ENCODE measurements around the gene RAB10.
"Not testable (repeated sequence)": the region's sequence is repeated elsewhere in the genome, so short reads cannot be mapped to it uniquely, and the experiment has no call there.

RAB10 gene

DNA sequence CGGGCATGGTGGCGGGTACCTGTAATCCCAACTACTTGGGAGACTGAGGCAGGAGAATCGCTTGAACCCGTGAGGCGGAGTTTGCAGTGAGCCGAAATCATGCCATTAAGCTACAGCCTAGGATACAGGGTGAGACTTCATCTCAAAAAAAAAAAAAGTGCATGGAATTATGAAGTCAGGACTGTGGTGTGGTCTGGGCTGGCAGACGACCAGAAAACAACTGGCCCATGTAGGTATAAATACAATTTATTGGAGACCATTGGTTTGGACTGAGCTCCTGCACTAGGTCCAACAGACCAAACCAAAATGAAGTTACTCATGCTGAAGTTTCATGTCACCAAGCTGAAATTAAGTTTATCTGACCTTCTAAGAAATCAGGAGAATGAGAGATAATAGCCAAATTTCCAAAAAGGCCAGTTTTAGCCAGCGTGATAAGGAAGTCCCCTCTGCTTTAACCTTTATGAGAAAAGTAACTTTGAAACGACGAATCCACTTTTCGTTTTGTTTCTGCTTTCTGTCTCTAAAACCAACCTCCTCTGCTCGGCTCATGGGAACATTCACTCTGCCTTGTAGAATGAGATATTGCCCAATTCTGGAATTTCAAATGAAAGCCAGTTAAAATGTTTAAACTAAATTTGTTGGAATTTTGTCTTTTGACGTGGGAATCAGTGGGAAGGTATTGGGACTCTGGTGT, 17.7 kb upstream of the RAB10 start:
- DNase-seq (ENCODE audit: low read depth), result no peak

DNA sequence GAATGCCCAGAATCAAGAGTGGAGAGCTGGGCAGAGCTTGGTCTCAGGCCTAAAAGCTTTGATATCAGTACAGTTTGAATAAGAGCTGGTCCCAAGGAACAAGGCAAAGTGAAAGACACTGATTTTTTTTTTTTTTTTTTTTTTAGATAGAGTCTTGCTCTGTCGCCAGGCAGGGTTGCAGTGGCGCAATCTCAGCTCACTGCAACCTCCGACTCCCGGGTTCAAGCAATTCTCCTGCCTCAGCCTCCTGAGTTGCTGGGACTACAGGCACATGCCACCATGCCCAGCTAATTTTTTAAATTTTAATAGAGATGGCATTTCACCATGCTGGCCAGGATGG, 17.2 kb upstream of the RAB10 start:
- DNase-seq (ENCODE audit: low read depth), result not testable (repeated sequence)

DNA sequence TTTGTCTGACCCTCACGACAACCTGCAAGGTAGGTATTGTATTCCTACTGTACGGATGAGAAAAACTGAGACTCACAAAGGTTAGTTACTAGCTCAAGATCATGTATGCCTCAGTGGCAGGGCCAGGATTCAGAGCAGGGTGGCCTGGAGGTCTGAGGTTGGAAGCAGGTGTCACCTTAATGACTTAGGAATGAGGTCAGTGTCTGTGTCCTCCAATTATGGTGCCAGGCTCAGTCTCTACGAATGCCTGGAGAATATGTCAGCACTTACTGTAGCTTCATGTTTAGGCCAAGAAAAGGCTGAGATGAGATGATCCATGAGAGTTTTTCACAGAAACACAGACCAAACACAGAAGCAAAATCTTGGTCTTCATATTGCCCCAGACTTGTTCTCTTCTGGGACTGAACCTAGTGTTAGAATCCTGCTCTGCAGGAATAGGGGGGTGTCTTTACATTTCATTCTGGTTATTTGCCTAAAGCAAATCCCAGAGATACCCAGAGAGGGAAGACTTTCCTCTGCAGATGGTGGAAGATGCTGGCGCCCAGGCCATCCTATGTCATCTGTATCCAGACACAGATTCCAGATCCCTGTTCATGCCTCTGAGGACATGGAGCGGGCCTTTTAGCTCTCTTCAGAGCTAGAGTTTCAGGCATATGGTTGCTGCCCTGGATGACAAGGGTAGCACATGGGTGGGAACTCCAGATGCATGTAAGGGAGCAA, 16.3 kb upstream of the RAB10 start:
- DNase-seq (ENCODE audit: low read depth), result no peak

DNA sequence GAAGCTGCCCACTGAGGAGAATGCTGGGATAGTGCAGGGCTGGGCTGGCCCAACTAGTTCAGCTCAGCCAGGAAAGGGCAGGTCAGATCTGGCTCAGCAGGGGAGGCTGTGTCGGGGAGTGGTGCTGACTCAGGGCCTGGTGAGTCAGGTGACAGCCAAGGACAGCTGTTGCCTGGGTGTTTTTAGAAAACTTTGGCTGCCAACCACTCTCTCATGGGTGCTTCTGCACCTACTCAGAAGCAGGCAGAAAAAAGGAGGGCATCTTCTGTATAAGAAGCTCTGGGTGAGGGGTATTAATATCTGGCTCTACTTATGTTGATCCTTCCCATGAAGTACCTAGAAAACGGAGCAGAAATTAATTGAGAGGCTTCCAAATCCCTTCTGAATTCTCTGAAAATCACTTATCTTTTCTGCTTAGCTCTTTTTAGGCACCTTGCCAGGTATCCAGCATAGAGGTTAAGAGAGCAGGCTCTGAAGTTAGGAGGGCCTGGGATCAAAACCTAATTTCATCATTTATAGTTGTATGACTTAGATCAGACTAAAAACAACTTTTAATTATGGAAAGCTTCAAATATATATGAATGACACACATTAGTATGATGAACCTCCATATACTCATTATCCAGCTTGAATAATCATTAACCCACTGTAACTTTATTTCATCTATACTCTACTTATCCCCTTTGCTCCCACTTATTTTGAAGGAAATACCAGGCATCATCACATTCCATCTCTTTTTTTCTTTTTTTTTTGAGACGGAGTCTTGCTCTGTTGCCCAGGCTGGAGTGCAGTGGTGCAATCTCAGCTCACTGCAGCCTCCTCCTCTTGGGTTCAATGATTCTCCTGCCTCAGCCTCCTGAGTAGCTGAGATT, 15.5 kb upstream of the RAB10 start:
- no peak for DNase-seq (ENCODE audit: low read depth)

DNA sequence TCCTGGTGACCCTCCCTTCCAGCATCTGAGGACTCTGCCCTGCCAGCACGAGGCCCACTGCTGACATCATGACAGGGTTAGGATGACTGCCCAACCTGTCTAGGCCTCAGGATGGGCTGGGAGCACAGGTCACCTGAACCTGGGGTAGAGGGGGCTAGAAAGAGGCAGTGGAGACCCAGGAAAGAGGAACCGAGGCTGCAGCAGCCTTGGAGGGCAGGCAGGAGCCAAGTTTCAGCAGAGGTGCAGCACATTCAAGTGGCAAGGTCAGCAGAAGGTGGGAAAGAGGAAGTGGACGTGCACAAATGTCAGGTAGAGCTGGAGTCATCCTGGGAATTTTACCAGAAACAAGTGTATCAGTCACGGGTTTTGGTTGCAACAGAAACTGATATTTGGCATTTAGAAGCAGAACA, 13.6 kb upstream of the RAB10 start:
- DNase-seq (ENCODE audit: low read depth), result no peak

DNA sequence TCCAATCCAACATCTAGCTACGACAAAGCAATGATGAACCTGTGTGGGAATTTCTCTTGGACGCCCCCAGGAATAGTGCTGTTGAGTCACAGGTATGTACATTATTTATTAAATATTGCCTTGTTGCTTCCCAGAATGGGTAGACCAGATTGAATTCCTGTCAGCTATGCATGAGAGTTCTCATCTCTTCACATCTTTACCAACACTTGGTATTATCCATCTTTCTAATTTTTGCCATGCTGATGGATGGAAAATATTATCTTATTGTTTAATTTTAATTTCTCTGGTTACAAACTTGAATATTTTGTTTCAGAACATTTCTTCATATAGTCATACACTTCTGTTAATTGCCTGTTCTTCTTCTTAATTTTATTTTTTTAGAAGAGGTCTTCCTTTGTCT, 9.6 kb upstream of the RAB10 start:
- no peak for DNase-seq (ENCODE audit: low read depth)

DNA sequence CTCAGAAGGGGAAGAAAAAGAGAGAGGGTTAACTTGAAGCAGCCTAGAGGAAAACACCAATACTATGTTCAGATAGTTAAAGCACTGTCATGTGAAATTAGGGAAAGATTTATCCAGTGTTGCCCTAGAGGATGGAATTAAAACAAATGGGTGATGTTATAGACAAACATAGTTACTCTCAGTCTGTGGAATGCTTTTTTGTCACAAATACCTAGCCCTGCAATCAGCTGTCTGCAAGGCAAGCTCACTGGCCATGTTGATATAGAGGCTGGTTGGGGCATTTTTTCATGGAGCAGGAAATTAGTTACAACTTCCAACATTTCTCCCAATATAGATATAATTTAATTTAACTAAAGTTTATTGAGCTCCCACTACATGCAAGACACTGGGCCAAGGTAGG, 8.4 kb upstream of the RAB10 start:
- DNase-seq (ENCODE audit: low read depth), result no peak

DNA sequence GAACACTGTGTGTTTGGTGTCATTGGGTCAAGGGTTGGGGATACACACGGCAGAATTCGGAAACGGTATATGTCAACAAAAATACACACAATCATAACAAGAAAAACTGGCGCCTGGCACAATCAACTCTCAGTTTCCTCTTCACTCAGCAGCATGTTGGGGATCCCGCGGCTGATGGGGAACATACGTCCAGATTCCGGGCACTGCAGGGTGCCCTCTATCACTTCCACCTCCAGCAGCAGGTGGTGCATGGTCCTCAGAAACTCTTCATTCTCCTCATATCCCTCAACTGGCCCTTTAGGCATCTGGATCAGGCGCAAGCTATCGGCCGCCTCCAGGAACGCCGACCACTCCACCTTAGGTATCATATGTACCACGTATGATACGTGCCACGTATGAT, 5.8 kb upstream of the RAB10 start:
- not testable (repeated sequence) for DNase-seq (ENCODE audit: low read depth)

DNA sequence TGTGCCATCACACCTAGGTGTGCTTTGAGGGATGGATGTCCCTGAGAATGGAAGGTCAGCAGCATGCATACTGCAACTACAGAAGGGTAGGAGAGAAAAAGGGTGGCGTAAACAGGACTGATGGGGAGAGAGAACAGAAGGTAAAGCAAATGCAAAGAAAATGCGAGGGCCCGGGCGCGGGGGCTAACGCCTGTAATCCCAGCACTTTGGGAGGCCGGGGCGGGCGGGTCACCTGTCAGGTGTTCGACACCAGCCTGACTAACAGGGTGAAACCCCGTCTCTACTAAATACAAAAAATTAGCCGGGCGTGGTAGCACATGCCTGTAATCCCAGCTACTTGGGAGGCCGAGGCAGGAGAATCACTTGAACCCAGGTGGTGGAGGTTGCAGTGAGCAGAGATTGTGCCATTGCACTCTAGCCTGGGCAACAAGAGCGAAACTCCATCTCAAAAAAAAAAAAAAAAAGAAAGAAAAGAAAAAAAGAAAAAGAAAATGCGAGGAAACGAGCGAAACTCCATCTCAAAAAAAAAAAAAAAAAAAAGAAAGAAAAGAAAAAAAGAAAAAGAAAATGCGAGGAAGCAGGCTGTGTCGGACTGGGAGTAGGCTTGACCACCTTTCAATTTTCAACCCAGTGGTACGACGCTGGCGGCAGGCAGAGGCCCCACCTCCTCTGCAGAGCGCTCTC, 1.2 kb upstream of the RAB10 start:
- DNase-seq (ENCODE audit: low read depth), result not testable (repeated sequence)

DNA sequence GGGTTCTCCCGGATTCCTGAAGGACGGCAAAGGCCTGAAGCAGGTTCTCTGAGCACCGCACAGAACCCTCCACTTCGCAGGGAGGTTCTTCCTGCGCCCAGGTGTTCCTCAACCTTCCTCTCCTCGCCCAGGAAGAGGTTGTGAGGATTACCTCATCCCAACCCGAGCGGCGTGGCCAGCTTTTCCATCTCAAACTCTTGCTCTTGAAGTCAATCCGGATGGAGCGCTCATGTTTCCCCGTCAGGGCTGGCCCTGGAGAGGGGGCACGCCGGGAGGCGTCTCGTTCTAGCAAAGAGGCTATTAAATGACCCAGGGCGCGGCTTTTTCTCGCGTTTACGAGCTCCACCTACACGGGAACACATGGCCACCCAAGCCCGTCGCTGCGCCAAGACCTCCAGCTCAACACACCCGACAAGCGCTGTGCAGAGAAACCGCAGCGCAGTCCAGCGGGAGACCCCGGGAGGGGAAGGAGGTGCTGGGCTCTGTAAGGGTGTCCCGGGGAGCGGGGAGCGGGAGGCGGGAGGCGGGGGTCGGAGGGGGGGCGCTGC, 540 bp upstream of the RAB10 start:
- DNase-seq (ENCODE audit: low read depth), result no peak

DNA sequence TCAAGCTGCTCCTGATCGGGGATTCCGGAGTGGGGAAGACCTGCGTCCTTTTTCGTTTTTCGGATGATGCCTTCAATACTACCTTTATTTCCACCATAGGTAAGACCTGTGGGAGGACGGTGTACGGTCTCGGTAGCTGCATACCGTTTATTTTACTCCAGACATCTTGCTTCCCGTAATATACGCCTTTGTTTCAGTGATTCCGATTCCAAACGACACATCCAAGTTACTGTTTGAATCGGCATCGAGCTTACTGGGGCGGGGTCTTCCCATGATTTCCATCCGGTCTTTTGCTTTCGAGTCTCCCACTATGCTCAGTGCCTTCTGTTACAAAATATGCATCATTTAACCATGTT, 731 bp downstream of the RAB10 start:
- DNase-seq (ENCODE audit: low read depth), result no peak

DNA sequence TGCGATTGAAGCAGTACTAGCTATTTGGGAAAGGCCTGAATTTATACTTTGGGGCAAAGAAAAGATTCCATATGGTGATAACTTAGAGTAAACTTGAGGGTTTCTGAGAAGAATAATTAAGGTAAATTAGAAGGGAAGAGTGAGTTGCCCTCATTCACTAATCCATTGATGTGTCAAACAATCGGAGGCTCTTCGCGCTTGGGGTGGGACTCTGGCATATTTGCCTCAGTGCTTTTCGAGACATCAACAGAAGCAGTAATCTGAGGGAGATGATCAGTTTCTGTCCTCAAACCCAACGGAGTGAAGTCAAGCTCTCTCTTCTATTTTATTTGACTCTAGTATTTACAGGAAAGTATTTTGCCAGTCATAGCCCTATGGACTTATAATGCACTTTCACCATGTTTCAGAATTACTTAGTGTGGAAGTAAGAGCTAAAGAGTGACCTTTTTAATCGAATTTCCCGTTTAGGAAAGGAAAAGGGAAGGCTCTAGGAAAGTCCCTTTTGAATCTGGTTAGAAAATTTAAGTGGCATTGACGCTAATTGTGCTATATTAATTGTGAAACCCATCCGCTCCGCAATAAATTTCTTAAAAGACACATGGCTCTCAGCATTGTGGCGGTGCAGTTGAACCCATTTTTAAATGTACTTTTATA, 1.3 kb downstream of the RAB10 start:
- DNase-seq (ENCODE audit: low read depth), result no peak

DNA sequence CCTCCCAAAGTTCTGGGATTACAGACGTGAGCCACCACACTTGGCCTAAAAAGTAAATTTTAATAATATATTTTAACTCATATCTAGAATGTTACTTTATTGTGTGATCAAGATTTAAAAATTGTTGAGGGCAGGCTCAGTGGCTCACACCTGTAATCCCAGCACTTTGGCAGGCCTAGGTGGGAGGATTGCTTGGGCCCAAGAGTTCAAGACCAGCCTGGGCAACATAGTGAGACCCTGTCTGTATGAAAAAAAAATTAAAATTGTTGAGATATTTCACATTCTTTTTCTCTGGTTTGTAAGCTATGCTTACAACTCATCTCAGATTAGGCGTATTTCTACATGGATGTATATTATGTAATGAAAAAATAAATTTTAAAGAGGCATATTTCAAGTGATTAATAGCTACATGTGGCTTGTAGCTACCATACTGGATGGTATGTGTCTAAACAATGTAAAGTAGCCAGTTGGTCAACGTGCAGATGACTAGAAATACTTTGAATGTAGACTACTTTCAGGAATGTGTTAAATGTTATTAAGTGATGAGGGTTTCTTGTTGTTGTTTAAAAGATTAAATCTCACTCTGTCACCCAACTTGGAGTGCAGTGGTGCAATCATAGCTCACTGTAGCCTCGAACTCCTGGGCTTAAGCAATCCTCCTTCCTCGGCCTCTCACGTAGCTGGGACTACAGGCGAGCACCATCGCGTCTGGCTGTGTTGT, 5.9 kb downstream of the RAB10 start:
- no peak for DNase-seq (ENCODE audit: low read depth)

DNA sequence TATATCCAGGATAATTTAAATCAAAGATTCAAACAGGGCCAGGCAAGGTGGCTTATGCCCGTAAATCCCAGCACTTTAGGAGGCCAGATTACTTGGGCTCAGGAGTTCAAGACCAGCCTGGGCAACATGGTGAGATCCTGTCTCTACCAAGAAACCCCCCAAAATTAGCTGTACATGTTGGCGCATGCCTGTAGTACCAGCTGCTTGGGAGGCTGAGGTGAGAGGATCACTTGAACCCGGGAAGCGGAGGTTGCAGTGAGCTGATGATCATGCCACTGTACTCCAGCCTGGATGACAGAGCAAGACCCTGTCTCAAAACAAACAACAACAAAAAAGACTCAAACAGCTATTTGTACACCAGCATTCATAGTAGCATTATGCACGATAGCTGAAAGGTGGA, 9.2 kb downstream of the RAB10 start:
- DNase-seq (ENCODE audit: low read depth), result no peak

DNA sequence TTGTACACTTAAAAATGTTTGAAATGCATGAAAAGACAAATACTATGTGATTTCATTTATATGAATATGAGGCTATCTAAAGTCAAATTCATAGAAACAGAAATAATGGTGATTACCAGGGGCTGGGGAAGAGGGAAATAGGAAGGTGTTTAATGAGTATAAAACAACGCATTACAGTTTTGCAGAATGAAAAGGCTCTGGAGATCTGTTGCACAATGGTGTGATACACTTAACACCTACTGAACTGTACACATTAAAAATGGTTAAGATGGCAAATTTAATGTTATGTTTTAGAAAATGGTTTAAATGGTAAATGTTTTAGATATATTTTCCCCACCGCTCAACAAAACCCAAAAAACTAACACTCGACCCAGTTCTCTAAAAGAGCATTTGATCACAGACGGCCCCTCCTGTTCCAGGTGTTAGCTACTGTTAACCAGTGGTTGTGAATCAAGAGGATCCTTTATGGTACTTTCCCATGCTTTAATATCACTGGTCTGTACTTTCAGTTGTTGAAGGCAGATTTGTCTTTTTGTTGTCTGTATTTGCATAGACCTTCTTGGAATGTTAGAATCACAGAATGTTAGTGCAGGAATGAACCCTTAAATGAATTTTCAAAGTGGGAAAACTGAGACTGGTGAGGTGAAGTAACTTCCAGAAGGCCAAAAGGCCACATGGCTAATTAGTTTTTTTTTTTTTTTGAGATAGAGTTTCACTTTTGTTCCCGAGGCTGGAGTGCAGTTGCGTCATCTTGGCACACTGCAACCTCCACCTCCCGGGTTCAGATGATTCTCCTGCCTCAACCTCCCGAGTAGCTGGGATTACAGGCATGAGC, 10.2 kb downstream of the RAB10 start:
- DNase-seq (ENCODE audit: low read depth), result no peak

DNA sequence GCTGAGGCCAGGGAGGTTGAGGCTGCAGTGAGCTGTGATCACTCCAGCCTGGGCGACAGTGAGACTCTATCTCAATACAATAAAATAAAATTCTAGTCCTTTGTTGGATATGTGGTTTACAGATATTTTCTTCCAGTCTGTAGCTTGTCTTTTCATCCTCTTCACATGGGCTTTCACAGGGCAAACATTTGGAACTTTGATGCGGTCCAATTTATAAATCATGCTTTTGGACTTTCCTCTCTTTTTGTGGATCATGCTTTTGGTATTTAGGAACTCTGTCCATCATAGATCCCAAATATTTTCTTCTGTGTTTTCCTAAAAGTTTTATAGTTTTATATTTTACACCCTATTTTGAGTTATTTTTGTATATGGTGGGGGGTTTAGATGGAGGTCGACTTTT, 14.9 kb downstream of the RAB10 start:
- no peak for DNase-seq (ENCODE audit: low read depth)

DNA sequence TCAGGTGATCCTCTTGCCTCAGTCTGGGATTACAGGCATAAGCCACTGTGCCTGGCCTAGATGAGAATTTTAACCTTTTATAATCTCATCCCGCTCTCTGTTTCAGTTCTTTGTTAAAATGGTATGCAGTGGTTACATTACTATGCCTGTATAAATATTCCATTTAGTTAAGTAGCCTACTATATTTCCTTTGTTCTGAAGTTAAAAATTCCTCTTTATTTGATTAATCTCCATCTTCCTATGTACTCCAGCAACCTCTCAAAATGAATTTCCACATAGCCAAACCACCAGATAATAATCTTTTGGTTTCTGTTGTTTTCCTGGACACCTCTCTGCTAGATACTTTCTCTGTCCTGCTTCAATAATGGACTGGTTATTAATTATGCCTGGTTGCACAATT, 15.8 kb downstream of the RAB10 start:
- DNase-seq (ENCODE audit: low read depth), result no peak

DNA sequence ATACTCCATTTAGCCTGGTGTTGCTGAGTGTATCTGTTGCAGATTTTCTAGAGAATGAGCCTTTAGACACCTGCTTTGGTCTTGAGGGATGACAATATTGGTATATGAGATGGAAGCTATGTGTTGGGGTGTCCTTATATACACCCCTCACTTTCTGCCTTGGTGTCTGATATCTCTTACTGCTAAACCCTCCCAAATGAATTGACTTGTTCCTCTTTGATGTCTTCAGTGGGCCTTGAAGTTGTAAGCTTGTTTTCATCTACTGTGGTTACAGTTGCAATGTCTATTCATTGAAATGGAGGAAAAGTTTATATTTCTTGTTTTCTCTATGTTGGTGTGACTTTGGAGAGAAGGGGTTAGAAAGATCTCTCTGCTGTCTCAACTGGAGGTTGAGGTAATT, 18.9 kb downstream of the RAB10 start:
- no peak for DNase-seq (ENCODE audit: low read depth)

DNA sequence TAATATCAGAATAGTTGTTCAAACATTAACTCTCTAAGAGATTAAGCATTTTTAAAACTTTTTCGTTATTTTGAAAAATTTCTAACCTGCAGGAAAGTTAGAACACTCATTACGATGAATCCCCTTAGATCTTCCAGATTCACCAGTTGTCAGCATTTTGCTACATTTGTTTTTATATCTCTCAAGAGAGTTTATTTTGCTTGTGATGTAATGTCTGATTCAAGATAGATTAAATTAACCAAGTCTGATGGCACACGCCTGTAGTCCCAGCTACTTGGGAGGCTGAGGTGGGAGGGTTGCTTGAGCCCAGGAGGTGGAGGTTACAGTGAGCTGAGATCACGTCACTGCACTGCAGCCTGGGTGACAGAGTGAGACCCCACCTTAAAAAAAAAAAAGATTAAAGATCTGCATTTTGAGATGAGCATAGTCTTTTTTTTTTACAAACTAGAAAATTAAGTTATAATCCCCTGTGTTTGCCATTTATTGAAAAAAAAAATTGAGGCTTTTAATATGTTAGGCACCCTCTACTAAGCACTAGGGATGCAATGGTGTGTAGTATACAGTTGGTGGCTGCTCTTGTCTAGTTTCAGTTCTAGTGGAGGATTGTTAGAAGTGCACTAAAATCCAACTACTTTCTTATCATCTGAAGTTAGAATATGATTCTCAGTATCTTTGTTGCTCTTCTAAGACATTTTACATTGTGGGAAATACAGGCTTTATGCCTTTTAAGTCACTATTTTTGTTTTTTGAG, 20.9 kb downstream of the RAB10 start:
- DNase-seq (ENCODE audit: low read depth), result no peak

All from activated T-cell treated with anti-CD3 and anti-CD28 coated beads for 1 hour (primary cell).